ENCODE measurements around the gene ITGAD. TPM values are rescaled to one million over a fixed set of nuclear protein-coding genes. Genes with fewer than 3 reads are reported as not detected.
"Not testable (repeated sequence)": the region's sequence is repeated elsewhere in the genome, so short reads cannot be mapped to it uniquely, and the experiment has no call there.

Gene ITGAD
- total RNA-seq, 1 experiment from 2014 or later: not detected

GRCh38 chr16:31413943-31414342 is 20.8 kb downstream of the ITGAD start:
- no peaks in the 10 kb centered on the region for H3K9me3 ChIP-seq (ENCODE audit: low read depth, low read length, poor library complexity, severe bottlenecking)
- CTCF ChIA-PET: no interaction called here
- no peaks in the 10 kb centered on the region for H3K36me3 ChIP-seq (ENCODE audit: insufficient read depth, low read length, poor library complexity, severe bottlenecking)
- no peak for TF ChIP-seq EZH2 (IDR thresholded peaks at IDR 0.05; ENCODE audit: borderline replicate concordance, low read depth, low read length, poor library complexity, severe bottlenecking)
- TF ChIP-seq, protein P1, sequence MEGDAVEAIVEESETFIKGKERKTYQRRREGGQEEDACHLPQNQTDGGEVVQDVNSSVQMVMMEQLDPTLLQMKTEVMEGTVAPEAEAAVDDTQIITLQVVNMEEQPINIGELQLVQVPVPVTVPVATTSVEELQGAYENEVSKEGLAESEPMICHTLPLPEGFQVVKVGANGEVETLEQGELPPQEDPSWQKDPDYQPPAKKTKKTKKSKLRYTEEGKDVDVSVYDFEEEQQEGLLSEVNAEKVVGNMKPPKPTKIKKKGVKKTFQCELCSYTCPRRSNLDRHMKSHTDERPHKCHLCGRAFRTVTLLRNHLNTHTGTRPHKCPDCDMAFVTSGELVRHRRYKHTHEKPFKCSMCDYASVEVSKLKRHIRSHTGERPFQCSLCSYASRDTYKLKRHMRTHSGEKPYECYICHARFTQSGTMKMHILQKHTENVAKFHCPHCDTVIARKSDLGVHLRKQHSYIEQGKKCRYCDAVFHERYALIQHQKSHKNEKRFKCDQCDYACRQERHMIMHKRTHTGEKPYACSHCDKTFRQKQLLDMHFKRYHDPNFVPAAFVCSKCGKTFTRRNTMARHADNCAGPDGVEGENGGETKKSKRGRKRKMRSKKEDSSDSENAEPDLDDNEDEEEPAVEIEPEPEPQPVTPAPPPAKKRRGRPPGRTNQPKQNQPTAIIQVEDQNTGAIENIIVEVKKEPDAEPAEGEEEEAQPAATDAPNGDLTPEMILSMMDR (conservative IDR thresholded peaks at IDR 0.05; ENCODE audit: low read depth, low read length): no peak
- no peak for DNase-seq (ENCODE audit: low spot score)
- H3K4me1 ChIP-seq (ENCODE audit: insufficient read depth, low read length, poor library complexity, severe bottlenecking): no peaks in the 10 kb centered on the region
- no peak overlapping the region for H3K4me3 ChIP-seq (ENCODE audit: low read depth, low read length, poor library complexity, severe bottlenecking)
- POLR2A ChIA-PET (ENCODE audit: low non-redundant PET): no interaction called here
- no peaks in the 10 kb centered on the region for H3K27me3 ChIP-seq (replicated peaks; ENCODE audit: insufficient read depth, low read depth, low read length, poor library complexity)
- intact Hi-C loops (cut with micrococcal nuclease; ENCODE audit: unreplicated experiment): no loop called here
- BruUV-seq (replicated peaks): no TSS peak
- H3K27ac ChIP-seq (ENCODE audit: low read depth, low read length, poor library complexity, severe bottlenecking): no peak overlapping the region

- H3K27me3 ChIP-seq (replicated peaks; ENCODE audit: insufficient read depth, low read depth, low read length, poor library complexity): no peaks in the 10 kb centered on the region
- CTCF ChIA-PET: no interaction called here
- H3K4me3 ChIP-seq (ENCODE audit: low read depth, low read length, poor library complexity, severe bottlenecking): no peak overlapping the region
- TF ChIP-seq, protein P1 (conservative IDR thresholded peaks at IDR 0.05; ENCODE audit: low read depth, low read length): no peak
- TF ChIP-seq EZH2 (IDR thresholded peaks at IDR 0.05; ENCODE audit: borderline replicate concordance, low read depth, low read length, poor library complexity, severe bottlenecking): no peak
- BruUV-seq (replicated peaks): no TSS peak
- no peaks in the 10 kb centered on the region for H3K9me3 ChIP-seq (ENCODE audit: low read depth, low read length, poor library complexity, severe bottlenecking)
- H3K27ac ChIP-seq (ENCODE audit: low read depth, low read length, poor library complexity, severe bottlenecking): no peak overlapping the region
- intact Hi-C loops (cut with micrococcal nuclease; ENCODE audit: unreplicated experiment): no loop called here
- no peak for DNase-seq (ENCODE audit: low spot score)
- H3K4me1 ChIP-seq (ENCODE audit: insufficient read depth, low read length, poor library complexity, severe bottlenecking): no peaks in the 10 kb centered on the region
- H3K36me3 ChIP-seq (ENCODE audit: insufficient read depth, low read length, poor library complexity, severe bottlenecking): no peaks in the 10 kb centered on the region
- POLR2A ChIA-PET (ENCODE audit: low non-redundant PET): no interaction called here
These were observed 21.6 kb downstream of the ITGAD start for GRCh38 chr16:31414706-31415105.

- CTCF ChIA-PET: no interaction called here
- Histone ChIP-seq H3K4me1 (ENCODE audit: insufficient read depth, low read length, poor library complexity, severe bottlenecking) (no peaks in the 10 kb centered on the region), H3K27me3 (replicated peaks; ENCODE audit: insufficient read depth, low read depth, low read length, poor library complexity) (no peaks in the 10 kb centered on the region), H3K27ac (ENCODE audit: low read depth, low read length, poor library complexity, severe bottlenecking) (no peak overlapping the region), H3K4me3 (ENCODE audit: low read depth, low read length, poor library complexity, severe bottlenecking) (no peak overlapping the region), H3K36me3 (ENCODE audit: insufficient read depth, low read length, poor library complexity, severe bottlenecking) (no peaks in the 10 kb centered on the region), H3K9me3 (ENCODE audit: low read depth, low read length, poor library complexity, severe bottlenecking) (no peaks in the 10 kb centered on the region)
- no peak for TF ChIP-seq EZH2 (IDR thresholded peaks at IDR 0.05; ENCODE audit: borderline replicate concordance, low read depth, low read length, poor library complexity, severe bottlenecking)
- TF ChIP-seq, protein P1 (conservative IDR thresholded peaks at IDR 0.05; ENCODE audit: low read depth, low read length): no peak
- BruUV-seq (replicated peaks): no TSS peak
- no peak for DNase-seq (ENCODE audit: low spot score)
- POLR2A ChIA-PET (ENCODE audit: low non-redundant PET): no interaction called here
- intact Hi-C loops (cut with micrococcal nuclease; ENCODE audit: unreplicated experiment): no loop called here
These were observed 23.2 kb downstream of the ITGAD start for GRCh38 chr16:31416371-31416770.

- intact Hi-C loops (cut with micrococcal nuclease; ENCODE audit: unreplicated experiment); CTCF ChIA-PET; H3K4me3 ChIP-seq (ENCODE audit: low read depth, low read length, poor library complexity, severe bottlenecking); H3K4me1 ChIP-seq (ENCODE audit: insufficient read depth, low read length, poor library complexity, severe bottlenecking); BruUV-seq (replicated peaks); DNase-seq (ENCODE audit: low spot score); H3K9me3 ChIP-seq (ENCODE audit: low read depth, low read length, poor library complexity, severe bottlenecking); POLR2A ChIA-PET (ENCODE audit: low non-redundant PET); H3K27me3 ChIP-seq (replicated peaks; ENCODE audit: insufficient read depth, low read depth, low read length, poor library complexity); H3K27ac ChIP-seq (ENCODE audit: low read depth, low read length, poor library complexity, severe bottlenecking); H3K36me3 ChIP-seq (ENCODE audit: insufficient read depth, low read length, poor library complexity, severe bottlenecking): not testable (repeated sequence)
These were observed 23.9 kb downstream of the ITGAD start for GRCh38 chr16:31417036-31417435.

All from A673 (cell line).